B cell (primary cell): Measurements from ENCODE around the gene CHST3. TPM values are rescaled to one million over a fixed set of nuclear protein-coding genes. Genes with fewer than 3 reads are reported as not detected.

ENCODE experiments used
- ATAC-seq: fragments of 200-7000 bp; cut with Tn5 transposase; one replicate; pipeline ENCODE4 v1.10.0; 2021; ENCODE audit warnings: low read depth, mild to moderate bottlenecking, moderate number of reproducible peaks, moderate library complexity
- CTCF ChIA-PET: fragments of 350-600 bp; sonication (Branson Sonifier 250); formaldehyde crosslinking; loops from one replicate; lab custom pipeline; 2021; ENCODE audit warnings: antibody characterized with exemption, inconsistent platforms; lab: Charles Lee
- POLR2A ChIA-PET: fragments of 350-600 bp; sonication (Branson Sonifier 250); formaldehyde crosslinking; loops from one replicate; lab custom pipeline; 2021; ENCODE audit warnings: antibody characterized with exemption; lab: Charles Lee
- DNase-seq: peaks from one replicate; pipeline ENCODE4 v3.0.0; 2013
- H2AFZ ChIP-seq: 2 replicates; pipeline ENCODE4 v1.6.1; 2012; ENCODE audit warnings: mild to moderate bottlenecking, low read depth, low read length; ENCODE audit not compliant: insufficient read depth, poor library complexity, severe bottlenecking
- H3K27ac ChIP-seq, 2 donors: 1 replicate in 1 of 2; 2 replicates in 1 of 2; pipeline ENCODE4 v1.5.1; 2012 to 2013; ENCODE audit warnings: low read length in 2 of 2, mild to moderate bottlenecking in 2 of 2, moderate library complexity in 1 of 2
- H3K27me3 ChIP-seq, 4 experiments: fragments of 200-600 bp in 1 of 4; sonication (generic) in 1 of 4; replicated peaks in 1 of 4; 1 replicate in 2 of 4; 2 replicates in 2 of 4; pipeline versions ENCODE4 v1.6.1 to v1.7.0; 2013 to 2016; ENCODE audit warnings: low read length in 3 of 4, mild to moderate bottlenecking in 2 of 4, mixed read lengths in 1 of 4, moderate library complexity in 1 of 4; ENCODE audit not compliant: insufficient read depth in 4 of 4, control insufficient read depth in 3 of 4; ENCODE audit errors: control extremely low read depth in 1 of 4
- H3K36me3 ChIP-seq, 2 experiments: replicated peaks in 1 of 2; 1 replicate in 1 of 2; 2 replicates in 1 of 2; pipeline versions ENCODE4 v1.6.1 to v1.7.1; 2013; ENCODE audit warnings: low read length in 1 of 2; ENCODE audit not compliant: insufficient read depth in 2 of 2, control insufficient read depth in 1 of 2; ENCODE audit errors: control extremely low read depth in 1 of 2, extremely low read depth in 1 of 2
- H3K4me1 ChIP-seq, 2 donors: fragments of 200-600 bp in 1 of 2; sonication (generic) in 1 of 2; 1 replicate in 1 of 2; 2 replicates in 1 of 2; pipeline versions ENCODE4 v1.5.1 to v1.6.1; 2013 to 2017; ENCODE audit warnings: low read length in 2 of 2; ENCODE audit not compliant: control insufficient read depth in 2 of 2, insufficient read depth in 2 of 2
- H3K4me2 ChIP-seq: replicated peaks from 2 replicates; pipeline ENCODE3; 2012; ENCODE audit warnings: mild to moderate bottlenecking, low read depth, low read length; ENCODE audit not compliant: poor library complexity, severe bottlenecking
- H3K4me3 ChIP-seq, 5 experiments: fragments of 200-600 bp in 1 of 5; sonication (generic) in 1 of 5; 1 replicate in 3 of 5; 2 replicates in 2 of 5; pipeline versions ENCODE4 v1.5.1 to v1.7.0; 2011 to 2016; ENCODE audit warnings: low read length in 4 of 5, mild to moderate bottlenecking in 4 of 5, low read depth in 2 of 5, control low read depth in 1 of 5, moderate library complexity in 1 of 5; ENCODE audit not compliant: insufficient read depth in 1 of 5; ENCODE audit errors: control extremely low read depth in 1 of 5, extremely low read depth in 1 of 5
- H3K79me2 ChIP-seq: fragments of 200-600 bp; sonication (generic); one replicate; pipeline ENCODE4 v1.6.0; 2016; ENCODE audit warnings: low read length; ENCODE audit not compliant: control insufficient read depth, insufficient read depth
- H3K9ac ChIP-seq: fragments of 200-600 bp; sonication (generic); 2 replicates; pipeline ENCODE4 v1.6.1; 2017; ENCODE audit warnings: mild to moderate bottlenecking, low read length, moderate library complexity
- H3K9me3 ChIP-seq, 3 donors: one replicate each; pipeline versions ENCODE4 v1.6.1 to v1.7.1; 2013; ENCODE audit warnings: low read length in 2 of 3; ENCODE audit not compliant: control insufficient read depth in 2 of 3, insufficient read depth in 1 of 3; ENCODE audit errors: control extremely low read depth in 1 of 3
- H4K20me1 ChIP-seq: 2 replicates; pipeline ENCODE4 v1.6.0; 2012; ENCODE audit warnings: mild to moderate bottlenecking, low read length; ENCODE audit not compliant: insufficient read depth, control insufficient read depth, poor library complexity, severe bottlenecking
- H3K27ac Mint-ChIP-seq: one replicate; pipeline ENCODE4 v1.8.0; 2021; ENCODE audit warnings: mixed read lengths
- H3K27me3 Mint-ChIP-seq: one replicate; pipeline ENCODE4 v1.8.0; 2021; ENCODE audit warnings: mixed read lengths
- H3K4me1 Mint-ChIP-seq: one replicate; pipeline ENCODE4 v1.8.0; 2021; ENCODE audit warnings: mixed read lengths
- H3K4me3 Mint-ChIP-seq: one replicate; pipeline ENCODE4 v1.8.0; 2021; ENCODE audit warnings: mixed read lengths
- H3K9me3 Mint-ChIP-seq: one replicate; pipeline ENCODE4 v1.8.0; 2022; ENCODE audit warnings: mixed read lengths; ENCODE audit not compliant: insufficient read depth
- EZH2 ChIP-seq: IDR thresholded peaks from 2 replicates; pipeline ENCODE4 v1.6.1; 2012; ENCODE audit warnings: borderline replicate concordance, low read depth, mild to moderate bottlenecking, moderate library complexity, low read length; ENCODE audit not compliant: insufficient read depth, poor library complexity, severe bottlenecking
- WGBS: methylation state at CpG from one replicate; pipeline ENCODE4 v1.1.5; 2013; ENCODE audit warnings: missing lambda C conversion rate; ENCODE audit not compliant: insufficient coverage; 5-methylcytosine and 5-hydroxymethylcytosine counted together
- intact Hi-C: fragments of 100-400 bp; cut with micrococcal nuclease; formaldehyde crosslinking; loops from one replicate; pipeline ENCODE4 v1.10.0; 2022
- polyA plus RNA-seq: library from polyadenylated mRNA; depleted of rRNA; stranded (reverse); fragments of >200 nt; gene quantifications from 2 replicates; pipeline ENCODE4 v1.2.3, GENCODE V29; 2012
- total RNA-seq, 2 donors: library from RNA; stranded (reverse); fragments of 120-200 nt in 1 of 2; gene quantifications; 1 replicate in 1 of 2; 2 replicates in 1 of 2; pipeline versions ENCODE4 v1.2.3 to v1.2.4, GENCODE V29; 2013 to 2022
- TF ChIP-seq, protein P1 (sequence below): fragments of 200-600 bp; IDR thresholded peaks from one replicate; pipeline ENCODE4 v1.8.0; 2022; ENCODE audit warnings: antibody characterized with exemption, mild to moderate bottlenecking

The CHST3 gene
- total and polyA plus RNA-seq, 2 donors (not counting 1 experiment from before 2014, with no cell fraction given) = 0.01 TPM; not detected in 1

DNA sequence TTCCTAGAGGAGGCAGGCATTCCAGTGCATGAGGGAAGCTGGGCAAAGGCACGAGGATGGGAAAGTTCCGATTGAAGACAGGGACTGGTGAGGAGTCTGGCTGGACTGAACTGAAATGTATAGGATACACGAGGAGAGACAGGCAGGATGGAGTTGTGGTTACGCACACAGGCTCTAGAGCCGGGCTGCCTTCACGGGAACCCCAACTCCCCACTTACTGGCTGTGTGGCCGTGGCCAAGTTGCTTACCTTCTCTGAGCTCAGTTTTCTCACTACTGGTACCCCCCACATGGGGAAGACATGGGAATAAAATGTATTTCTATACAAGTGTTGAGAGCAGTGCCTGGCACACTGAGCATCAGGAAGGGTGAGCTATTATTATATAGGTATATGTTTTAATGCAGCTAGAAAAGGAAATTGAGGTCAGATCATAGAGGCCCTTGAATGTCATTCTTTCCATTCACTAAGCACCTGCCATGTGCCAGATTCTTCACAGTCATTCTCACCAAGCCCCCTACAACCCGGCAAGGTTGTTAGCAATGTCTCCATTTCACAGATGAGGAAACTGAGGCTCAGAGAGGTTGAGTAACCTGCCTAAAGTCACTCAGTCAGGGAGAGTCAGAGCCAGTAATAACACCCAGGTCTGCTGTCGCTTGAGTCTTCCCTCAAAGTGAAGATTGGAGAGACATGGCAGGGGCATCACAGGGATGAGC lies 9.7 kb downstream of the CHST3 start:
- H3K27me3 ChIP-seq = peaks cover 0 to 5% (median 0%) of the 10 kb centered on the region in 4 experiments

DNA sequence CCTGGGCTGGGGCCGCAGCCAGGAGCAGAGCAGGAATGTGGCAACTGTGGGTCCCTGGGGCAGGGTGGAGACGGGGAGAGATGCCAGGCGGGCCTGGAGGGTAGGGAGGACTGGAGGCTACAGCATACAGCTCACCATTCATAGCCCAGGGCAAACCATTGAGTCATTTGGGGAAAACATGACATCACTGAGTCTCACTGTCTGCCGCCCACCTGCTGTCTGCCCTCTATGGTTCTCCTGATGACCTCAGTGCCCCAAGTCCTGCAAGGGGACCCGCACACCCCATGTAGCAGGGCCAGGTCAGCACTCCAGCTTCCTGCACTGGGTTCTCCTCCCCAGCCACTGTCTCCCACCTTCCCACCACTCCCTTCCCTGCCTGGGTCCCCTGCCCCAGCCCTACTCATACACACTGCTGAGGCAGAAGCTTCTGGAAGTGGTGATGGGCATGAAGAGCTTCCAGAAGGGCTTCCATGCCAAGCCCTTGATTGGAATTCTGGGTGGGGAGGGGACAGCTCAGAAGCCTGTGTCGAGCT lies 10.4 kb downstream of the CHST3 start:
- Histone ChIP-seq H3K27ac (no peak overlapping the region), H3K27me3 (peaks cover 0 to 3% (median 0%) of the 10 kb centered on the region in 4 experiments), H3K9me3 (peaks cover 0 to 3% (median 0%) of the 10 kb centered on the region in 3 donors), H2AFZ (no peak overlapping the region), H3K4me2 (no peak overlapping the region), H3K4me1 (no peaks in the 10 kb centered on the region), H3K4me3 (no peak overlapping the region), H3K9ac (no peak overlapping the region), H3K36me3 (no peaks in the 10 kb centered on the region), H4K20me1 (no peaks in the 10 kb centered on the region), H3K79me2 (no peaks in the 10 kb centered on the region)
- WGBS = 74% methylated on average over 3 of the region's 6 CpGs
- Mint-ChIP-seq H3K4me1 (no peaks in the 10 kb centered on the region), H3K4me3 (no peak overlapping the region), H3K27me3 (peaks cover 4% of the 10 kb centered on the region), H3K27ac (no peak overlapping the region), H3K9me3 (no peaks in the 10 kb centered on the region)
- intact Hi-C loops = no loop called here
- no peak for DNase-seq
- TF ChIP-seq EZH2 = no peak
- ChIA-PET CTCF (no interaction called here), POLR2A (no interaction called here)
- no peak for ATAC-seq

More for the DNA sequence above, 9.7 kb downstream of the CHST3 start:
- POLR2A ChIA-PET = no interaction called here
- Histone ChIP-seq H4K20me1 (no peaks in the 10 kb centered on the region), H3K4me1 (no peaks in the 10 kb centered on the region), H3K4me2 (no peak overlapping the region), H3K79me2 (no peaks in the 10 kb centered on the region), H3K36me3 (no peaks in the 10 kb centered on the region), H3K9me3 (peaks cover 0 to 3% (median 0%) of the 10 kb centered on the region in 3 donors), H3K9ac (no peak overlapping the region), H3K27ac (no peak overlapping the region), H2AFZ (no peak overlapping the region), H3K4me3 (no peak overlapping the region)
- Mint-ChIP-seq H3K9me3 (no peaks in the 10 kb centered on the region), H3K27ac (no peak overlapping the region), H3K27me3 (peaks cover 2% of the 10 kb centered on the region), H3K4me1 (no peaks in the 10 kb centered on the region), H3K4me3 (no peak overlapping the region)
- TF ChIP-seq, protein P1, sequence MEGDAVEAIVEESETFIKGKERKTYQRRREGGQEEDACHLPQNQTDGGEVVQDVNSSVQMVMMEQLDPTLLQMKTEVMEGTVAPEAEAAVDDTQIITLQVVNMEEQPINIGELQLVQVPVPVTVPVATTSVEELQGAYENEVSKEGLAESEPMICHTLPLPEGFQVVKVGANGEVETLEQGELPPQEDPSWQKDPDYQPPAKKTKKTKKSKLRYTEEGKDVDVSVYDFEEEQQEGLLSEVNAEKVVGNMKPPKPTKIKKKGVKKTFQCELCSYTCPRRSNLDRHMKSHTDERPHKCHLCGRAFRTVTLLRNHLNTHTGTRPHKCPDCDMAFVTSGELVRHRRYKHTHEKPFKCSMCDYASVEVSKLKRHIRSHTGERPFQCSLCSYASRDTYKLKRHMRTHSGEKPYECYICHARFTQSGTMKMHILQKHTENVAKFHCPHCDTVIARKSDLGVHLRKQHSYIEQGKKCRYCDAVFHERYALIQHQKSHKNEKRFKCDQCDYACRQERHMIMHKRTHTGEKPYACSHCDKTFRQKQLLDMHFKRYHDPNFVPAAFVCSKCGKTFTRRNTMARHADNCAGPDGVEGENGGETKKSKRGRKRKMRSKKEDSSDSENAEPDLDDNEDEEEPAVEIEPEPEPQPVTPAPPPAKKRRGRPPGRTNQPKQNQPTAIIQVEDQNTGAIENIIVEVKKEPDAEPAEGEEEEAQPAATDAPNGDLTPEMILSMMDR = no peak
- TF ChIP-seq EZH2 = no peak
- DNase-seq = no peak
- 86% methylated on average over 7 of the region's 9 CpGs for WGBS
- intact Hi-C loops = no loop called here
- ATAC-seq = no peak
- CTCF ChIA-PET = no interaction called here
